Measurements from ENCODE around the gene MDH1. TPM values are rescaled to one million over a fixed set of nuclear protein-coding genes. Genes with fewer than 3 reads are reported as not detected.

MDH1 gene
- total and polyA plus RNA-seq, 9 of the 15 experiments (the other 6 are each of a cell fraction or from before 2014, with no cell fraction given), result 191 to 1,225 (median 284) TPM

DNA sequence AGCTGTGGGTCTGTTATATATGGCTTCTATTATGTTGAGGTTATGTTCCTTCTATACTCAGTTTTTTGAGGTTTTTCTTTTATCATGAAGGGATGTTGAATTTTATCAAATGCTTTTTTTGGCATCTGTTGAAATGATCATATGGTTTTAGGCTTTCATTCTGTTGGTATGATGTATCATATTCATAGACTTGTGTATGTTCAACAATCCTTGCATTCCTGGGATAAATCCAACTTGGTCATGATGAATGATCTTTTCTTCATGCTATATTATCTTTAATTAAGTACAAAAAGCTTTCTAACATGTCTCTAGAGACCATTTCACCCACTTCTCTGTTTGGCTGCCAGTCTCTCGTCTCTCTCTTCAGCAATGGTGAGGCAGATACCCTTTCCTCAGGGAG is 54.2 kb downstream of the MDH1 start:
- 0% methylated on average over 1 of the region's 1 CpG for WGBS (ENCODE audit: insufficient coverage, low coverage, missing lambda C conversion rate)
- no peaks in the 10 kb centered on the region for H3K9me1 ChIP-seq (ENCODE audit: control insufficient read depth, insufficient read depth, low read length)
- no peak overlapping the region for H3K27ac ChIP-seq (ENCODE audit: extremely low read depth, low read depth, low read length)
- no peaks in the 10 kb centered on the region for H3K9me3 ChIP-seq (replicated peaks; ENCODE audit: control insufficient read depth, insufficient read depth, low read depth, low read length)
- FAIRE-seq (no peak), DNase-seq (ENCODE audit: extremely low read depth in 1 of 4, low spot score in 3 of 4) (no peak), ATAC-seq (no peak)
- ChIA-PET CTCF (ENCODE audit: low intra/inter-chr PET ratio) (no interaction called here), POLR2A (no interaction called here)
- no TSS peak for BruUV-seq (replicated peaks)
- H3K9ac ChIP-seq (ENCODE audit: insufficient read depth in 1 of 2, low read depth in 2 of 2, low read length in 2 of 2), result no peak overlapping the region
- H3K36me3 ChIP-seq (ENCODE audit: control insufficient read depth, insufficient read depth, low read length), result no peaks in the 10 kb centered on the region
- H2AFZ ChIP-seq (ENCODE audit: low read depth, low read length), result no peak overlapping the region
- H4K20me1 ChIP-seq (replicated peaks; ENCODE audit: control insufficient read depth, insufficient read depth, low read length), result no peaks in the 10 kb centered on the region
- H3K4me1 ChIP-seq (replicated peaks in 1 of 2; ENCODE audit: control insufficient read depth in 2 of 2, insufficient read depth in 2 of 2, low read length in 2 of 2), result no peaks in the 10 kb centered on the region
- no peak overlapping the region for H3K4me3 ChIP-seq
- H3K4me2 ChIP-seq (ENCODE audit: insufficient read depth, low read length), result no peak overlapping the region
- in situ Hi-C loops (cut with MboI) (no loop called here), intact Hi-C loops (cut with micrococcal nuclease) (no loop called here)
- no peaks in the 10 kb centered on the region for H3K79me2 ChIP-seq (ENCODE audit: control insufficient read depth, insufficient read depth, low read length)
- H3K27me3 ChIP-seq (ENCODE audit: control insufficient read depth in 2 of 2, insufficient read depth in 2 of 2, low read length in 2 of 2), result no peaks in the 10 kb centered on the region; a peak in 1 of 5 replicates
- TF ChIP-seq JUNB (CRISPR knock-in tag; conservative IDR thresholded peaks at IDR 0.05) (no peak), KLF16 (IDR thresholded peaks at IDR 0.05) (no peak), SIX5 (IDR thresholded peaks at IDR 0.05; ENCODE audit: borderline replicate concordance in 1 of 2, insufficient read depth in 1 of 2, low read depth in 1 of 2, low read length in 2 of 2) (no peak), CHD2 (IDR thresholded peaks at IDR 0.05; ENCODE audit: low read depth, low read length) (no peak), HCFC1 (IDR thresholded peaks at IDR 0.05; ENCODE audit: low read depth, low read length) (no peak), COPS2 (conservative IDR thresholded peaks at IDR 0.05) (no peak), RBM15 (IDR thresholded peaks at IDR 0.05; ENCODE audit: insufficient read depth, low read length) (no peak), ZNF444 (CRISPR knock-in tag; IDR thresholded peaks at IDR 0.05) (no peak), TAF15 (IDR thresholded peaks at IDR 0.05; ENCODE audit: low read depth, low read length) (no peak), ZNF778 (CRISPR knock-in tag; IDR thresholded peaks at IDR 0.05) (no peak), NUFIP1 (IDR thresholded peaks at IDR 0.05; ENCODE audit: partially characterized antibody) (no peak)
- TF ChIP-seq, protein P1, sequence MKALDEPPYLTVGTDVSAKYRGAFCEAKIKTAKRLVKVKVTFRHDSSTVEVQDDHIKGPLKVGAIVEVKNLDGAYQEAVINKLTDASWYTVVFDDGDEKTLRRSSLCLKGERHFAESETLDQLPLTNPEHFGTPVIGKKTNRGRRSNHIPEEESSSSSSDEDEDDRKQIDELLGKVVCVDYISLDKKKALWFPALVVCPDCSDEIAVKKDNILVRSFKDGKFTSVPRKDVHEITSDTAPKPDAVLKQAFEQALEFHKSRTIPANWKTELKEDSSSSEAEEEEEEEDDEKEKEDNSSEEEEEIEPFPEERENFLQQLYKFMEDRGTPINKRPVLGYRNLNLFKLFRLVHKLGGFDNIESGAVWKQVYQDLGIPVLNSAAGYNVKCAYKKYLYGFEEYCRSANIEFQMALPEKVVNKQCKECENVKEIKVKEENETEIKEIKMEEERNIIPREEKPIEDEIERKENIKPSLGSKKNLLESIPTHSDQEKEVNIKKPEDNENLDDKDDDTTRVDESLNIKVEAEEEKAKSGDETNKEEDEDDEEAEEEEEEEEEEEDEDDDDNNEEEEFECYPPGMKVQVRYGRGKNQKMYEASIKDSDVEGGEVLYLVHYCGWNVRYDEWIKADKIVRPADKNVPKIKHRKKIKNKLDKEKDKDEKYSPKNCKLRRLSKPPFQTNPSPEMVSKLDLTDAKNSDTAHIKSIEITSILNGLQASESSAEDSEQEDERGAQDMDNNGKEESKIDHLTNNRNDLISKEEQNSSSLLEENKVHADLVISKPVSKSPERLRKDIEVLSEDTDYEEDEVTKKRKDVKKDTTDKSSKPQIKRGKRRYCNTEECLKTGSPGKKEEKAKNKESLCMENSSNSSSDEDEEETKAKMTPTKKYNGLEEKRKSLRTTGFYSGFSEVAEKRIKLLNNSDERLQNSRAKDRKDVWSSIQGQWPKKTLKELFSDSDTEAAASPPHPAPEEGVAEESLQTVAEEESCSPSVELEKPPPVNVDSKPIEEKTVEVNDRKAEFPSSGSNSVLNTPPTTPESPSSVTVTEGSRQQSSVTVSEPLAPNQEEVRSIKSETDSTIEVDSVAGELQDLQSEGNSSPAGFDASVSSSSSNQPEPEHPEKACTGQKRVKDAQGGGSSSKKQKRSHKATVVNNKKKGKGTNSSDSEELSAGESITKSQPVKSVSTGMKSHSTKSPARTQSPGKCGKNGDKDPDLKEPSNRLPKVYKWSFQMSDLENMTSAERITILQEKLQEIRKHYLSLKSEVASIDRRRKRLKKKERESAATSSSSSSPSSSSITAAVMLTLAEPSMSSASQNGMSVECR (CRISPR knock-in tag; IDR thresholded peaks at IDR 0.05), result no peak
- TF ChIP-seq, protein P2, sequence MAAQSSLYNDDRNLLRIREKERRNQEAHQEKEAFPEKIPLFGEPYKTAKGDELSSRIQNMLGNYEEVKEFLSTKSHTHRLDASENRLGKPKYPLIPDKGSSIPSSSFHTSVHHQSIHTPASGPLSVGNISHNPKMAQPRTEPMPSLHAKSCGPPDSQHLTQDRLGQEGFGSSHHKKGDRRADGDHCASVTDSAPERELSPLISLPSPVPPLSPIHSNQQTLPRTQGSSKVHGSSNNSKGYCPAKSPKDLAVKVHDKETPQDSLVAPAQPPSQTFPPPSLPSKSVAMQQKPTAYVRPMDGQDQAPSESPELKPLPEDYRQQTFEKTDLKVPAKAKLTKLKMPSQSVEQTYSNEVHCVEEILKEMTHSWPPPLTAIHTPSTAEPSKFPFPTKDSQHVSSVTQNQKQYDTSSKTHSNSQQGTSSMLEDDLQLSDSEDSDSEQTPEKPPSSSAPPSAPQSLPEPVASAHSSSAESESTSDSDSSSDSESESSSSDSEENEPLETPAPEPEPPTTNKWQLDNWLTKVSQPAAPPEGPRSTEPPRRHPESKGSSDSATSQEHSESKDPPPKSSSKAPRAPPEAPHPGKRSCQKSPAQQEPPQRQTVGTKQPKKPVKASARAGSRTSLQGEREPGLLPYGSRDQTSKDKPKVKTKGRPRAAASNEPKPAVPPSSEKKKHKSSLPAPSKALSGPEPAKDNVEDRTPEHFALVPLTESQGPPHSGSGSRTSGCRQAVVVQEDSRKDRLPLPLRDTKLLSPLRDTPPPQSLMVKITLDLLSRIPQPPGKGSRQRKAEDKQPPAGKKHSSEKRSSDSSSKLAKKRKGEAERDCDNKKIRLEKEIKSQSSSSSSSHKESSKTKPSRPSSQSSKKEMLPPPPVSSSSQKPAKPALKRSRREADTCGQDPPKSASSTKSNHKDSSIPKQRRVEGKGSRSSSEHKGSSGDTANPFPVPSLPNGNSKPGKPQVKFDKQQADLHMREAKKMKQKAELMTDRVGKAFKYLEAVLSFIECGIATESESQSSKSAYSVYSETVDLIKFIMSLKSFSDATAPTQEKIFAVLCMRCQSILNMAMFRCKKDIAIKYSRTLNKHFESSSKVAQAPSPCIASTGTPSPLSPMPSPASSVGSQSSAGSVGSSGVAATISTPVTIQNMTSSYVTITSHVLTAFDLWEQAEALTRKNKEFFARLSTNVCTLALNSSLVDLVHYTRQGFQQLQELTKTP (IDR thresholded peaks at IDR 0.05; ENCODE audit: low read depth in 1 of 2, partially characterized antibody in 2 of 2), result no peak
- TF ChIP-seq, protein P3, sequence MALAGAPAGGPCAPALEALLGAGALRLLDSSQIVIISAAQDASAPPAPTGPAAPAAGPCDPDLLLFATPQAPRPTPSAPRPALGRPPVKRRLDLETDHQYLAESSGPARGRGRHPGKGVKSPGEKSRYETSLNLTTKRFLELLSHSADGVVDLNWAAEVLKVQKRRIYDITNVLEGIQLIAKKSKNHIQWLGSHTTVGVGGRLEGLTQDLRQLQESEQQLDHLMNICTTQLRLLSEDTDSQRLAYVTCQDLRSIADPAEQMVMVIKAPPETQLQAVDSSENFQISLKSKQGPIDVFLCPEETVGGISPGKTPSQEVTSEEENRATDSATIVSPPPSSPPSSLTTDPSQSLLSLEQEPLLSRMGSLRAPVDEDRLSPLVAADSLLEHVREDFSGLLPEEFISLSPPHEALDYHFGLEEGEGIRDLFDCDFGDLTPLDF (CRISPR knock-in tag; IDR thresholded peaks at IDR 0.05), result no peak

Measured in K562 (cell line).